DND-41 (cell line): ENCODE measurements around the gene MTA3.

Source experiments
- EZH2 ChIP-seq: IDR thresholded peaks from 3 replicates; pipeline ENCODE4 v1.6.1; 2012; ENCODE audit warnings: borderline replicate concordance, low read depth, mild to moderate bottlenecking, moderate library complexity, low read length, inconsistent platforms; ENCODE audit not compliant: severe bottlenecking
- TF ChIP-seq, protein P1 (sequence below): IDR thresholded peaks from 2 replicates; pipeline ENCODE4 v1.5.1; 2012; ENCODE audit warnings: borderline replicate concordance, low read length, moderate library complexity, mild to moderate bottlenecking; ENCODE audit not compliant: poor library complexity, severe bottlenecking; ENCODE audit errors: extremely low read depth

DNA sequence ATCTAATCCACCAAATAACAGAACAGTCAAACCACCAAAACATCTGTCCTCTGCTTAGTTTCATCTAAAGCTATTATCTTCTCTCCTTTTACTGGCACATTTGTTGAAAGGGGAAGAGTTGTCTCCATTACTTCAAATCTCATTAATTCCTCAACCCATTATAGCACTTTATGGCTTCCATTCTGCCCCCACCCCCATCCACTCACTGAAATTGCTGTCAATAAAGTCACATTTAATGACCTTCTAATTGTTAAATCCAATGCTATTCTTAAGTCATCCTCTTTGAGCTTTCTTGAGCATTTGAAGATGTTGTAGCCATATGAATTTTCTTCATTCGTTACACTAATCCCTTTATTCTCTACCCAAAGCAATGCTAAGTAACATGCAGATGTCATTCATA lies 190.3 kb downstream of the MTA3 start:
- TF ChIP-seq, protein P1, sequence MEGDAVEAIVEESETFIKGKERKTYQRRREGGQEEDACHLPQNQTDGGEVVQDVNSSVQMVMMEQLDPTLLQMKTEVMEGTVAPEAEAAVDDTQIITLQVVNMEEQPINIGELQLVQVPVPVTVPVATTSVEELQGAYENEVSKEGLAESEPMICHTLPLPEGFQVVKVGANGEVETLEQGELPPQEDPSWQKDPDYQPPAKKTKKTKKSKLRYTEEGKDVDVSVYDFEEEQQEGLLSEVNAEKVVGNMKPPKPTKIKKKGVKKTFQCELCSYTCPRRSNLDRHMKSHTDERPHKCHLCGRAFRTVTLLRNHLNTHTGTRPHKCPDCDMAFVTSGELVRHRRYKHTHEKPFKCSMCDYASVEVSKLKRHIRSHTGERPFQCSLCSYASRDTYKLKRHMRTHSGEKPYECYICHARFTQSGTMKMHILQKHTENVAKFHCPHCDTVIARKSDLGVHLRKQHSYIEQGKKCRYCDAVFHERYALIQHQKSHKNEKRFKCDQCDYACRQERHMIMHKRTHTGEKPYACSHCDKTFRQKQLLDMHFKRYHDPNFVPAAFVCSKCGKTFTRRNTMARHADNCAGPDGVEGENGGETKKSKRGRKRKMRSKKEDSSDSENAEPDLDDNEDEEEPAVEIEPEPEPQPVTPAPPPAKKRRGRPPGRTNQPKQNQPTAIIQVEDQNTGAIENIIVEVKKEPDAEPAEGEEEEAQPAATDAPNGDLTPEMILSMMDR: no peak
- TF ChIP-seq EZH2: no peak
